HG03064 (cell line): ENCODE measurements around the gene REM1.
"Not testable (repeated sequence)": the region's sequence is repeated elsewhere in the genome, so short reads cannot be mapped to it uniquely, and the experiment has no call there.

Source experiments
- ATAC-seq: cut with Tn5 transposase; IDR thresholded peaks from one replicate; pipeline ENCODE4 v1.9.1; 2021; ENCODE audit warnings: low read depth; ENCODE audit not compliant: unreplicated experiment

REM1 gene

GRCh38 chr20:31521267-31521666 is 46.2 kb downstream of the REM1 start:
- ATAC-seq = not testable (repeated sequence)

DNA sequence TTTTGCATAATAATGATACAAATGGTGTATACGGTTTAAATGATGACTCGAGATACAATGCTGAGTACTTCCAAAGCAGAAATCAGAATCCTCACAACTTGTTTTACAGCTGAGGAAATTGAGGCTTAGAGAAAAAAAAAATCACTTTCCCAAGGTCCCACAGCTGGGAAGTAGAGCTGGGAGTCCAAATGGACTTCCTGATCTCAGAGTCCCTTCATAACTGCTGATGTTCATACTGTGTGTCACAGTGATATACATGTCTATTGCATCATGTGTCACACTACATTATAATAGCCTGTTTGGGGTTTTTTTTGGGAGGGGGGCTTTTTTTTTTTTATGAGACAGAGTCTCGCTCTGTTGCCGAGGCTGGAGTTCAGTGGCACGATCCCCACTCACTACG is 47.6 kb downstream of the REM1 start:
- ATAC-seq = no peak

DNA sequence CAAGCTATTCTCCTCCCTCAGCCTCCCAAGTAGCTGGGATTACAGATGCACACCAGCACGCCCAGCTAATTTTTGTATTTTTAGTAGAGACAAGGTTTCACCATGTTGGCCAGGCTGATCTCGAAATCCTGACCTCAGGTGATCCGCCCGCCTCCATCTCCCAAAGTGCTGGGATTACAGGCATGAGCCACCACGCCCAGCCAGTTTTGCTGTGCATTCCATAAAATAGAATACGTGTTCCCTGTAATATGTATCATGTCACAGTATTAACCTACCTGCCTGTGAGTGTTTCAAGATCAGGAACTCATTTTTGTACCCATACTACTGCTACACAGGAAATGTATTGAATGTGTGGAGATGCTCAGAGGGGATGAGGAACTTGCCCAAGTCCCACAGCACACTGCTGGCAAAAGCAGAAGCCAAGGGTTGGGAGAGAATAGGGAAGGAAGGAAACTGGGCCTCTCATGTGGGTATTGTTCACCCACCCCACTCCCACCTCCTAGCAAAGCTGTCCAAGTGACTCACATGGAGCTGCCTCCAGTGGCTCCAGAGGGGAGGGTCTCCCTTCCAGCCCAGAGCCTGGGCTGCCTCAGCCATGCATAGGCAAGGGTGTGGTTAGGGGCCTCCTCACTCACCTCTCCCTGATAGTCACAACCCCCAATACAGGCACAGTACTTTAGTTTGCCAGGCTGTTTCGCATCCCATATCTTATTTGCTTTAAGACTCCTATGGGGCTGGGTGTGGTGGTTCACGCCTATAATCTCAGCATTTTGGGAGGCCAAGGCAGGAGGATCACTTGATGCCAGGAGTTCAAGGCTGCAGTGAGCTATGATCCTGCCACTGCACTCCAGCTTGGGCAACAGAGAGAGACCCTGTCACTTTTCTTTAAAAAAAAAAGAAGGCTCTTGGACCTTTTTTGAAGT is 48.5 kb downstream of the REM1 start:
- no peak for ATAC-seq

DNA sequence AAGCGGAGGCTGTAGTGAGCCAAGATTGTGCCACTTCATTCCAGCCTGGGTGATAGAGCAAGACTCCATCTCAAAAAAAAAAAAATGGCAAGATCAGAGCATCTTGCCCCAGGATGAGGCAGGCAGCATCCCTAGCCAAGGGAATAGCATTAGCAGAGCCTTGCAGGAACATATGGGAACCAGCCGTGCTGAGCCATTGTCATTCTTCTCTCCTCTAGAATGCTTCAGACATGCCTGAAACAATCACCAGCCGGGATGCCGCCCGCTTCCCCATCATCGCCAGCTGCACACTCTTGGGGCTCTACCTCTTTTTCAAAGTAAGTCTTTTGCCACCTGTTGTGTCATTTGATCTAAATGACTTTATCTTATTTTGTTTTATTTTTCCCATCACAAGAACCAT is 52.2 kb downstream of the REM1 start:
- no peak for ATAC-seq
